Measurements from ENCODE around the gene NTRK2.

NTRK2 gene

DNA sequence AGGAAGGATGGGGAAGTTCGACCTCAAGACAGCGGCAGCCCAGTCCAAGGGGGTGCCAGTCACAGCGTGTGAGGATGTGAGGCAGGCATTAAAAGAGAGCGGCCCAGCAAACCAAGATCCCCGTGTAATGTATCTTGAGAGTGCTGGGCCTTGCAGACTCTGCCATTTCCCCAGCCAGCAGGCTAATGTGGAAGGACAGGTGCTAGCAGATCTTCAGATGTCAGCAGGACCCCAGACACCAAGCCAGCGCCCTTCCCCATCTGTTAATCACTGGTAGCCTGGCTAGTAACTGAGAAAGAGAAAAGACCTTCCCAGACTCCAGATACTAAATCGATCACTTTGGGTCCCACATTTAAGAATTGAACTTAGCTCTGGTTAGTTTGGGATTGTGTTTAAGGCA, 62.2 kb downstream of the NTRK2 start:
- DNase-seq (ENCODE audit: low read depth in 1 of 2, low spot score in 1 of 2): no peak

GRCh38 chr9:84736081-84736480, 66.6 kb downstream of the NTRK2 start:
- DNase-seq (ENCODE audit: low read depth in 1 of 2, low spot score in 1 of 2): no peak

- DNase-seq (ENCODE audit: low read depth in 1 of 2, low spot score in 1 of 2): no peak
These were observed 67.0 kb downstream of the NTRK2 start for GRCh38 chr9:84736536-84736935.

DNA sequence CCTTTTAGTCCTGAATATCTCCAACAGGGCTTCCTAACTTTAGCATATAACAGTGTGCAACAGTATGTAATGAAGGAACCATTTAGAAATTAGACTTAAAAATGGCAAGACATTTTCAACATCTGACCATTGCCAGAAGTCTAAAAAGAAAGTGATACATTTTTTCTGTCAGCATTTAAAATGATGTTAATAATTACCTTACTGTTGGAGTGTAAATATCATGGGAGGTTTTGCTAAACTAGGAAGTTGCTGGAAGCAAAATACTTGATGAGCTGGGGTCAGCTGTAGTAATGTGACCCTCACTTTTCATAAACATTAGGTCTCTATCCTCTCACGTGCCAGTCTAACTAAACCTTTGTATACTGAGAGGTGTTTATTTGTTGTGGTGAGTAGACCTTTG, 68.8 kb downstream of the NTRK2 start:
- DNase-seq (ENCODE audit: low read depth in 1 of 2, low spot score in 1 of 2): no peak

DNA sequence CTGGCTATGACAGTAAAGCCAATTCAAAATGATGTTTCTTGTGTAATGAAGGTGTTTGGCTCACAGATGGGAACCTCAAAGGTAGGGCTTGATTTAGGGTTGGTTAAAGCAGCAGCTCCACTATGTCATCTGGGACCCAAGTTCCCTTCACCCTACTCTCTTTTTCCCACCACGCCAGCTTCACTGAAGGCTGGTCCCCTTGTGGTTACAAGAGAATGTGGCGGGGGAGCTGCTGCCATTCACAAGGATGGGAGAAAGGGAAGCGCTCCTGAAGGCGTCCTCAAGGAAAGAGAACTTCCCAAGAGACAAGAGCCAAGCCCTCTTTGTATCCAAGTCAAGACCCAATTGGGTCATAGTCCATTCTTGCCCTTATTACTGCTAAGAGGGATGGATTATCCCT, 72.7 kb downstream of the NTRK2 start:
- no peak for DNase-seq (ENCODE audit: low read depth in 1 of 2, low spot score in 1 of 2)

DNA sequence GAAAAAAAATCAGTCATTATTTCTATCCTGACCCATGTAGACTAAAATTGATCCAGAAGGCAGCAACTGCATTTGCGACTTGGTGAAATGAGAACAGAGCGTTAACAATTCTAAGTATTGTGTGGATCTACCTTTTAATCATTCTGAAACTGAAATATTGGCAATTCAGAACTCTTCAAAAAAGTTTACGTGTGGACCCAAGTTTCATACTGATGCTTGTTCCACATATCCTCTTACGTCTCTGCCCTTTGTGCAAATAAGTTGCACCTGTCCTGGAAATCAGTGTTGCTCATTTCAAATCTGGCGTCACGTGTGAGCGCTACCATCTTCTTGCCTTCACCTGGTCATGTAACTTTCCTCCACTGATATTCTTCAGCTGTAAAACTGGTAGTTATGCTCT, 74.7 kb downstream of the NTRK2 start:
- no peak for DNase-seq (ENCODE audit: low read depth in 1 of 2, low spot score in 1 of 2)

DNA sequence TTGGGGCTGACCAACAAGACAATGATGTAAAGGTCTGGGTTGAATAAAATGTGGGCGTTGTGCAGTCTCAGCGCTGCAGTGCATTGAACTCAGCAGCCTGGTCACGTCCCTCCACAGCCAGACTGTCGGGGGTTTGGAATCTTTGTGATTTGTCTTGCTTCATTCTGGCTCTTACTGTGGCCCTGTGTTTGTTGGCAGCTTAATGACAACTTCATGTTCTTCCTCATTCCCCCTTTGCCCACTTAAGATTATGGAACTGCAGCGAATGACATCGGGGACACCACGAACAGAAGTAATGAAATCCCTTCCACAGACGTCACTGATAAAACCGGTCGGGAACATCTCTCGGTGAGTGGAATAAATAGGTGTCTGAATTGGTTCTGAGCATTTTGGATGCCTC, 75.2 kb downstream of the NTRK2 start:
- DNase-seq (ENCODE audit: low read depth in 1 of 2, low spot score in 1 of 2): no peak

DNA sequence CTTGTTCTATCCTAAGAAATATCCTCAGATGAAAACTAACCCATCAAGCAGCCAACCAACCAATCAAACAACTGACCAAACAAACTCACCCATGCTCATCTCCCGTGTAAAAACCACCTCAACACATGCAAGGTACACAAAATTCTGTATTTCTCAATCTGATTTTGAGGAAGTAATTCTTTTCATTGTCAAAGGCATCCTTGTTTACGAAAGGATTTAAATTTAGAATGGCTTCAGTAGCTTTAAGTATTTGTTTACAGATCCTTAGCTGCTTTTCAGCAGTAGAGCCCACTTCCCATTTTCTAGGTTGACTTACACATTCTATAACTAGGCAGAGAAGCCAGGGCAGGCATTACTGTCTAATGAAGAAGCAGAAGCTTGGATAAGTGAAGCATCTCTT, 78.6 kb downstream of the NTRK2 start:
- DNase-seq (ENCODE audit: low read depth in 1 of 2, low spot score in 1 of 2): no peak

- no peak for DNase-seq (ENCODE audit: low read depth in 1 of 2, low spot score in 1 of 2)
These were observed 80.8 kb downstream of the NTRK2 start for GRCh38 chr9:84750152-84750865.

- DNase-seq (ENCODE audit: low read depth in 1 of 2, low spot score in 1 of 2): no peak
These were observed 82.4 kb downstream of the NTRK2 start for GRCh38 chr9:84751921-84752320.

DNA sequence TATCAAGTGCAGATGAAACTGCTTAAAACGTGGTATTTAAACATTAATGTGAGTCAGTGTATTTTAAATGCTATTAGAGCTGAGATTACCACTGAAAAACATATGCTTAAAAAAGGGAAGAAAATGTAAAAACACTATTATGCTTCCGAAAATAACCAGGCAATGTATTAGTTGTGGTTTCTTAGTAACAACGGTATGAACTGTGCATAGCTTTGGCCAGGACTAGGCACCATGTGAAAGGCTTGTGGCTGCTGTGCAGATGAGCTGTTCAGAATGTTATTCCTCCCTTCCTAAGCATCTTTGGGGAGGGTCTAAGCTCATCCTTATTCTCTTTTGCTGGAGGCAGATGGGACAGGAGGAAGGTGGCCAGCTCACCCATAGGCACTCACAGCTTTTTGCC, 84.9 kb downstream of the NTRK2 start:
- no peak for DNase-seq (ENCODE audit: low read depth in 1 of 2, low spot score in 1 of 2)

DNA sequence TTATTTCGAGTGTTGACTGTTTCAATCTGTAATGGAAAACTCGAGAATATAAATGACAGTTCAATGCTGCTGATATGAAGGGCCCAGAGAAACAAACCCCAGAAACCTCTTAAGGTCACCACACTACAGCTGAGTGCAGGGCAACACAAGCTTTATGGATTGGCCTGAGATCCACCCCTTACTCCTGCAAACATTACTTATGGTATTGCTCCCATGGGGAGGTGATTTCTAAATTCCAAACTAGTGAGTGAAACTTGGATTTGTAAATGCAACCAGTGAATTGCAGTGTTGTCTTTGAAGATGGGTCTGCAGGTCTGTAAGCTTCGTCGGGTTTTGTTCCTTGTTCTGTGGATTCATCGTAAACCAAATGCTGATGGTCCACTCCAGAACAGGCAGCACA, 85.4 kb downstream of the NTRK2 start:
- no peak for DNase-seq (ENCODE audit: low read depth in 1 of 2, low spot score in 1 of 2)

DNA sequence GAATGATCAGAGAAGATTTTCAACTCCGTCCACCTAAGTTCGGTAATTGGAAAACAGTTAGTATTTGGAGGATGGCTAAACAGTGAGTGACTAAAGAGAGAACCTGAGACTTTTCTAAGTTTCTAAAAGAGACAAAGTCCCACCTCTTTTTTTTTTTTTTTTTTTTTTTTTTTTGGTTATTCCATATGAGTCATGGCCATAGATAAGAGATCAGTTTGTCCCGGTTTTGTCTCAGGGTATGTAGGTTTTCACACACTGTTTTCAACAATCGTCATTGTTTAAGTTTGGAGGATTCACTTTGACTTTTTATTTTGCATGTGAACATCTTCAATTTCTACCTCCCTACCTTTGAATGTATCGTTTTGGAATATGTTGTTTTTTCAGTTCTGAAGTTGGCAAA, 85.9 kb downstream of the NTRK2 start:
- no peak for DNase-seq (ENCODE audit: low read depth in 1 of 2, low spot score in 1 of 2)

DNA sequence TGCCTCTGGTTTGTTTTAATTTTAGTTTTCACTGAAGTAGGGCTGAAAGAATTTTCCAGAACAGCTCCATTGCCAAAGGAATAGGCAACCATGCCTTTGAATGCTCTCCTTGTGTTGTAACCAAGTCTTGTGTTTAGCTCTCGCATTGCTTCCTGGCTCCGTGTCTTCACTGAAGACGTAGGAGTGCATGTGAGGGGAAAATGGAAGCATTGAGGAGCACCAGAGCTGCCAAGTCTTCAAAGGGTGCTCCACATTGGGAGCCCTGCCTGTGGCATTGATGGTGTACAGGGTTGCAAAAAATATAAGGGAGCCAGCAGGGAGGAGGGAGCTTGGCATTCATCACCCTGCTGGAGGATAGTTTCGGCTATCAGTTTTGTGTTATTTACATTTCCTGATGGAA, 86.6 kb downstream of the NTRK2 start:
- DNase-seq (ENCODE audit: low read depth in 1 of 2, low spot score in 1 of 2): no peak

DNA sequence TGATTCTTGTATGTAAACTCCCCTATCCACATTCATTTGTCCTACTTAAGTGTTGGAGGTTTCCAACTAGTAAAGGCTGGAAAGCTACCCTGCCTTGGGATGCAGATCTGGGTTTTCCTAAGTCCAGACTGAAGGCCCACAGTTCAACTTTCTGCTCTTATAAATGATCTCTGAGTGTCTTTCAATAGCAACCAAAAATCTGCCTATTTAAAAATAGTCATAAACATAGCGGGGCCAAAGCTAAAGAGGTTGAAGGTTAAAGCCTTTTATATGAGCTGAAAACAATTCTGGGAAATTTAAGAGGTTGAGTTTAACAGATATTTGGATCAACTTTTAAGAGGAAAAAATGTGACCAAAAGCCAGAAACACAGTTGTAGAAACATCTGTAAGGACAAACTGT, 87.2 kb downstream of the NTRK2 start:
- no peak for DNase-seq (ENCODE audit: low read depth in 1 of 2, low spot score in 1 of 2)

DNA sequence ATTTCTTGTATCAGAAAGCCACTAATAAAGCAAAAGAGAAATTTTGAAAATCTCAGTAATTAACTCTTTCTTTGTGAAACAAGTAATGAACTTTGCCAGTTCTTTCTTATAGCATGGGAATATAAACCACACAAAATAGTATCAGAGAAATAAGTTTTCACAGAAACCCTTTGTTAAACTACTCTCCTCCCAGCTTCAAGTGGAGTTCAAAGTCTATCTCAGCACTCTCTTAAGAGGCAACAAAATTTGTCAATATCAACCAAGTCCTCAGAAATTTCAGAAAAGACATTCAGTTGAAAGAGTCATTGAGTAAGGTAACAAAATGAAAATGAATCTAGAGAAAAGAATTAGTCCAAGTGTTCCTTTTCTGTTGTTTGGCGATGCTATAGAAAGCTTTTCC, 89.3 kb downstream of the NTRK2 start:
- DNase-seq (ENCODE audit: low read depth in 1 of 2, low spot score in 1 of 2): no peak

DNA sequence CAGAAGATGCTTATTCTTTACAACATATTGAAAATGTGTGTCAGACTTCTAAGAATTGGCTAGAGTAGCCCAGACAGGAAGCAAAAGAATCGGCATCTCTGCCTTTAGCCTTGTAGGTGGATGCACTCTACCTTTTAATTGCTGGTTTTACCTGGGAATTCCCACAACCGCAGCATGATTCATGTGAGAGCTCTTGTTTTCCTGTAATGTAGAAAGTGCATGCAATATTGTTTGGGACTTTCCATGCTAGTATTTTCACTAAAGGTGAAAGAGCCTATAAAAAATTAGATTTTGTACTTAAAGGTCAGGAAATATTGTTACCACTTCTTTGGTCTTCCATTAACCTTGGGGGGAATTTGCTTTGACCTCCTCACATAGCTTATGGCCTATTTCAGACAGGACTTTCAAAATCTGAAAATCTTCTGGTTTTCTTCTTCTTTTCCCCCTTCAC, 89.8 kb downstream of the NTRK2 start:
- peak in 1 of 2 donors; percentile 11 for DNase-seq (ENCODE audit: low read depth in 1 of 2, low spot score in 1 of 2)

DNA sequence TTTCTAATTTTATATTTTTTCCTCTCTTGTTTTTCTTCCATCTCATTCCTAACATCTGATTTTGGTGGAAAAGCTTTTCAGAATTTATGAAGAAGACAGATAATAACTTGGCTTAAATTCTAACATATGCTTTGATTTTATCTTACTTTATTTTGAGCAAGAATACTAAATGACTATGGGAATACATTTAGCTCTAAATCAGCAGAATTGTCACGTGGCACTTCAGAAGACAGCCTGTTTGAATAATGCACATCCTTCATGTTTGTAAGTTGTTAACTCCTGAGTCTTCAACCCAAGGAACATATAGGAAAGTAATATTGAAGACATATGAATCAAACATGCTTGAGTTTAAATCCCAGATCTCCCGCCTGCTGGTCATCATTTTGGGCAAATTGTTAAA, 90.3 kb downstream of the NTRK2 start:
- no peak for DNase-seq (ENCODE audit: low read depth in 1 of 2, low spot score in 1 of 2)

- DNase-seq (ENCODE audit: low read depth in 1 of 2, low spot score in 1 of 2): no peak
These were observed 91.7 kb downstream of the NTRK2 start for GRCh38 chr9:84761137-84761808.

GRCh38 chr9:84772511-84772910, 103.0 kb downstream of the NTRK2 start:
- no peak for DNase-seq (ENCODE audit: low read depth in 1 of 2, low spot score in 1 of 2)

- no peak for DNase-seq (ENCODE audit: low read depth in 1 of 2, low spot score in 1 of 2)
These were observed 103.5 kb downstream of the NTRK2 start for GRCh38 chr9:84773022-84773421.

DNA sequence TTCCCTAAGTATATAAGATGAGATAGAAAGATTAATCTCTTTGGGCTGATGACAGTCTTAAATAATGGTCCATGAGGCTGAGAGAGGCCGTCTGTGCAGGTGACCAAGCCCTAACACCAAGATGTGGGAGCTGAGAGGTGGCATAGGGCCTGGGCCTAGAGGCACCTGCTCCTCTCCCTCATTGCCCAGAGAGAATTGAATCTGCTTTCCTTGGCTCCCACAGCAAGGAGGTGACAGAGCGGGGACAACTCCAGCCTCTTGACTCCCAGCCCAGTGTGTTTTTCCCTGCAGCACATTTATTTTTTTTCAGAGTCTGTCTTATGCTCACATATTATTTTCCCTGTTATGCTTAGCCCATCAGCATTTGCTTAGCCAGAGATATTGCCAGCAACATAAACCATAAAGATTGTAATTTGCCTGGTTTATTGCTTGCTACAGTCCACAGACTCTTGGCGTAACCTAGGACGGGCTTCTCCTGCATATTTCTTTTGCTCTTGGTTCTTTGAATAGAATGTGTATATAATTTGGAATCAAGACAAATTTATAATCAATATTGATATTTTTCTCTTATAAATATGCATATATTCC, 105.6 kb downstream of the NTRK2 start:
- DNase-seq (ENCODE audit: low read depth in 1 of 2, low spot score in 1 of 2): no peak

GRCh38 chr9:84778570-84778969, 109.0 kb downstream of the NTRK2 start:
- DNase-seq (ENCODE audit: low read depth in 1 of 2, low spot score in 1 of 2): no peak
